GM19239 (cell line): ENCODE results near the gene HDAC7.

Experiments used
- DNase-seq: peaks from one replicate; pipeline ENCODE4 v3.0.0; 2011; ENCODE audit warnings: low spot score; ENCODE audit not compliant: insufficient read length
- FAIRE-seq: peaks from 2 replicates; lab custom pipeline; 2011; peaks lifted over from hg19 to GRCh38; lab: Jason Lieb, UNC

HDAC7 gene

GRCh38 chr12:47783821-47784819, 35.6 kb downstream of the HDAC7 start:
- no peak for DNase-seq
- no peak for FAIRE-seq

DNA sequence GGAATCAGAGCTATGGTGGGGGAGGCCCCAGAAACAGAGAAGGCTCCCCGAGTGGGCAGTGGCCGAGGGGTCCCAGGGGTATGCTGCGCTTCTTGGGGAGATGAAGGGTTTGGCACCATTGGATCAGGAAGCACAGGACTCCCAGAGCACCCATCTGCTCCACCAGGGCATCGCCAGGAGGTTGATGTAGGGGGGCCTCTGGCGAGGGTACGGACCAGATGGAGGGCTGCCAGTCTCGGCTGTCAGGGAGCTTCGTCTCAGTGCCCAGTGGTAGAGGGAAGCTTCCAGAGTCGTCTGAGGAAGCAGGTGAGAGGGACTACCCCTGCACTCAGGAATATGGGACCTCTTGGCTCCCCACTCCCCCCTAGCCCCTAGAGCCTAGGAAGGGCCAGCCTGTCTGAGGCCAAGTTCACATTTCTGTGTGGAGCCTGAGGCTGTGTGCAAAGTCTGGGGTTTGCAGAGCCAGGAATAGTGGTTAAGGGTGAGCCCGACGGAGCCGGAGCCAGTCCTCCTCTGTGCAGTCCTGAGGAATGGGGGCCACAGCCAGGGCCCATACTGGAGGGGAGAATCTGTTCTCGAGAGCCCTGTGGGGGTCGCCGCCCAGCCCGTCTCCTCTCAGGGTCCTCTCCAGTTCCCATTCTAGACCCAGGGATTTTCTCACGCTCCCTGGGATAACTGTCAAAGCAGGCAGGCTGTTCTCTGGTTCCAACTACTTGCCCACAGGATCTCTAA, 36.5 kb downstream of the HDAC7 start:
- DNase-seq: no peak
- no peak for FAIRE-seq

DNA sequence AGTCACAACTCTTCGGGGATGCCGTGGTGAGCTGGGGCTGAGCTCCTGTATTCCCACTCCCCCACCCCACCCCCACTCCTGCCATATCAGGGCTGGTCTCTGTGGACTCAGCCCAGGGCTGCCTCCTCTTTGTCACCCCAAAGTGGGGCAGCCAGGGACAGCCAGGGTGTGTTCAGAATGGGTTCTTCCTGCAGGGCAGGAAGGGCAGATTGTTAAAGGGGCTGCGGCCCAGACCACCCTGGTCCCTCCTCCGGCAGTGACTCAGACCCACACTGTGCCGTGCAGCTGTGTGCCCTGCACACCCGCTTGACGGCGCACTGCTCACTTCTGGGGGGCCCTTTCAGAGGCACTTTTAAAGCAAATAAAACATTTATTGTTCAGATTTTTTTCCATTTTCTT, 37.3 kb downstream of the HDAC7 start:
- no peak for DNase-seq
- FAIRE-seq: no peak

DNA sequence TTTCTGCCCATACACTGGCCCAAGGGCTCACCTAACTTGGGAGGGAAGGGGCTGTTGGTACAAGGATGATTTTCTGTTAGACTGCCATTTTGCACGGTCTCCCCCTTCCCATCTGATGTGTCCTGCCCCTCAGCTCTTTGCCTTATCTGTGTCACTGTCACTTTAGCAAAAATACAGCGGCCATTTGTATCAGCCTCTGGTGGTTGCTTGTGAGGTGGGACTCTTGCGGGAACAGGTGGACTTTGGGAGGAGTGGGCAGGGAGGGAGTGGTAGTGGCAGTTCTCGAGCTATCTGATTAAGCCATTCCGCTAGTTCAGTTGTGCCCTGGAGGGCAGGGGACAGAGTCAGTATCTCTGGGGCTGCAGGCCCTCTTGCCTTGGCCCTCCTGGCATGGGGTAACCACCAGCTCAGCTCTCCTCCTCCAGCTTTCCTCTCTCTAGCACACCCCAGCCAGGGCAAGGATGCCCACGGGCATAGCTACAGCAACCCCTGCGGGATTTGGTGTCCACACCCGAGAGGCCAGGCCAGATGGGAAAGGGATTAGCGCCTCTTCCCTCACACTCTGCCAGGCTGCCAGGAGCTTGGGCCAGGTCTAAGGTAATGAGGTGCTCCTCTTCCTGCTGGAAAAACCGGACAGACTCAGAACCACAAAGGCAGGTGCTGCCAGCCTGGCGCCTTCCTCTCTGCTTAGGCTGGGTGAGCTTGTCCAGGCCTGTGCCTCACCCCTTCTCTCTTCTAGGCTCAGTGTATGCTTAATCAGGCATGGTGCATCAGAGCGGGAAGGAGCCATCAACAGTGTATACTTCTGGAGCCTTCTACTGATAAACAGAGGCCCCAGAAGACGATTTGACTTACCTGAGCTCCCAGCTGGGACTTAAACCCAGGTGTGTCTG, 38.0 kb downstream of the HDAC7 start:
- FAIRE-seq: no peak
- DNase-seq: no peak

DNA sequence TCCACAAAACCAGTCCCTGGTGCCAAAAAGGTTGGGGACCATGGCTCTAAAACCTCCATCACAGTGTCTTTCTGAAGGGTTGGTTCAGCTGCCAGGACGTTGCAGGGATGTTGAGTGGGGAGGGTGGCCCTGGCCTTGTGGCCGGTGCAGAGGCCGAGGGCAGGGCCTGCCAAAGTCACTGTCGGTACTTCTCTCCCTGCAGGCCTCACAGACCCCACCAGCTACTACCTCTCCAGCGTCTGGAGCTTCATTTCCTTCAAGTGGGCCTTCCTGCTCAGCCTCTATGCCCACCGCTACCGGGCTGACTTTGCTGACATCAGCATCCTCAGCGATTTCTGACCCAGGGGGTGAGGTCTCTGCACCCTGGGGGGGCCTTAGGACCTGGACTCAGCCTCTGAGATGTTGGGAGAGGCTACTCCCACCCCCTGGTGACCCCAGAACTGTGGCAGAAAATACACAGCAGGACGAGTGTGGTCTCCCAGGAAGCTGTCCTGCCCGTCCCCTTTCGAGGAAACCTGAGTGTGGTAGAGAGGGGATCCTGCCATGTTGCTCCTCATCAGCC, 39.7 kb downstream of the HDAC7 start:
- DNase-seq (no peak), FAIRE-seq (no peak)

GRCh38 chr12:47779301-47779942, 40.3 kb downstream of the HDAC7 start:
- DNase-seq (peak; percentile 92), FAIRE-seq (peak; percentile 96)

DNA sequence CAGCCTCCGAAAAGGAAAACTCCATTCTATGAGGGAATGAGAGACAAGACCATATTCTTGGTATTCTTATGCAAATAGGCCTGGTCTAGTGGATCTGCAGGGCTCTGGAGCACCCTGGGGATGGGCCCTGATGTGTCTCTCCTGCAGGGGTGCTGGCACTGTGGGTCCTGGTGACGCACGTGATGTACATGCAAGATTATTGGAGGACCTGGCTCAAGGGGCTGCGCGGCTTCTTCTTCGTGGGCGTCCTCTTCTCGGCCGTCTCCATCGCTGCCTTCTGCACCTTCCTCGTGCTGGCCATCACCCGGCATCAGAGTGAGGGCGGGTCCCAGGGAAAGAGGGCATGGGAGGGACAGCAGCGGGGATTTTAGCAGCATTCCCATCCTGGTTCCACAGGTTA, 40.8 kb downstream of the HDAC7 start:
- no peak for DNase-seq
- no peak for FAIRE-seq

GRCh38 chr12:47777741-47778558, 41.8 kb downstream of the HDAC7 start:
- no peak for FAIRE-seq
- no peak for DNase-seq

DNA sequence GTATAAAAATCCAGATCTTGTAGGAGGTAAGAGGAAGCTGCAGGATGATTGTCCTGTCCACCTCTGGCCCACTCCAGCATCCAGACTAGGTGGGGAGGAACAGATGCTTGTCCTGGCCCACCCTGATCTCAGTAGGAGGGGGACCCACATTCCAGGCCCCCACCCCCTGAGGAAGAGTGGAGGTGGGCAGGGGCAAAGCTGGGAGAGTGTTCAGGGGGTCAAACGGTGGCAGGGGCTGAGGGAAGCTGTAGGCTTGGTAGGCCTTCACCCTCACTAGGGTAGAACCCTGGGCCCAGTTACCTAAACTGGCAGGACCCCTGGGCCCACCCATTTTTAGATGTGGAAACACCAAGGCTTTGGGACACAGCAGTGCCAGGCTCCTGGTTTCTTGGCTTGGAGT, 42.6 kb downstream of the HDAC7 start:
- DNase-seq: no peak
- no peak for FAIRE-seq

GRCh38 chr12:47776471-47777143, 43.1 kb downstream of the HDAC7 start:
- FAIRE-seq (no peak), DNase-seq (no peak)

DNA sequence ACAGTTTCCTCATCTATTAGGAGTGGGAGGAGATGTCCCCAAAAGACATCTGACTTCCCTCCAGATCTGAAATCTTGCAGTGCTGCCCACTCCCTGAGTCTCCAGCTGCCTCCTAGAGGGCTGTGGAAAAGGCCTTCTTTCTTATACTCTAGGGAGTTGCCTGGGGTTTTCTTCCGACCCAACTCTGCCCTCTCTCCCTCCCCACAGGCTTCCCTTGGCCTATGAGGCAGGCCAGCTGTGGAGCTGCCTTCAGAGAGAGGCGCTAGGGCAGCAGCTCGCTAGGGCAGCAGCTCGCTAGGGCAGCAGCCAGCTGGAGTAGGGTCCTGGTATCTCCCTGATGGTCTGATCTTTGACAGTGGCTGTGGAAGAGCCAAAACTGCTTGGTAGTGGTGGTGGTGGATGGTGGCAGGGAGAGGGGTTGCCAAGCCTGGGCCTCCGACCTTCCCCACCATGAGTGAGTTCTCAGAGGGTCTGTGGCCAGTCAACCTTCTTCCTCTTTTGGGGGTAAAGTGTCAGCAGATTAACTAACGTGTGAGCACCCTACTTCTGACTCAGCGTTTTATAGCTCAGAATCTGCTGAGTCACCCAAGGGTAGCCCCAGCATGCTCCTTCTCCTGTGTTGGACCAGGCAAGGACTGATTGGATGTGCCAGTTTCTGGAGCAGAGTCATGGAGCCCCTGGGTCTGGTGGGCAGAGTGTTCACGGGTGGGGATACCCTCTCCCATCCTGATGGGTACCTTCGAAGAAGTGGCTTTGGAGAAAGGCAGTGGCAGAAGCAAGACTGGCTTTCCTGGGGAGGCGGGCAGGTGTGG, 44.4 kb downstream of the HDAC7 start:
- FAIRE-seq (no peak), DNase-seq (no peak)

GRCh38 chr12:47774663-47775062, 45.0 kb downstream of the HDAC7 start:
- FAIRE-seq: no peak
- DNase-seq: no peak

GRCh38 chr12:47773858-47774580, 45.7 kb downstream of the HDAC7 start:
- DNase-seq (no peak), FAIRE-seq (no peak)

- DNase-seq (peak; percentile 95), FAIRE-seq (no peak)
Measured at GRCh38 chr12:47773062-47773857, 46.4 kb downstream of the HDAC7 start, which contains the start of gene SLC48A1. Gene SLC48A1, plus strand, starts transcription at chr12:47773238. Its CDS starts 67 bp downstream, at chr12:47773305.

- no peak for FAIRE-seq
Measured at GRCh38 chr12:47772738-47773061, 47.0 kb downstream of the HDAC7 start.

DNA sequence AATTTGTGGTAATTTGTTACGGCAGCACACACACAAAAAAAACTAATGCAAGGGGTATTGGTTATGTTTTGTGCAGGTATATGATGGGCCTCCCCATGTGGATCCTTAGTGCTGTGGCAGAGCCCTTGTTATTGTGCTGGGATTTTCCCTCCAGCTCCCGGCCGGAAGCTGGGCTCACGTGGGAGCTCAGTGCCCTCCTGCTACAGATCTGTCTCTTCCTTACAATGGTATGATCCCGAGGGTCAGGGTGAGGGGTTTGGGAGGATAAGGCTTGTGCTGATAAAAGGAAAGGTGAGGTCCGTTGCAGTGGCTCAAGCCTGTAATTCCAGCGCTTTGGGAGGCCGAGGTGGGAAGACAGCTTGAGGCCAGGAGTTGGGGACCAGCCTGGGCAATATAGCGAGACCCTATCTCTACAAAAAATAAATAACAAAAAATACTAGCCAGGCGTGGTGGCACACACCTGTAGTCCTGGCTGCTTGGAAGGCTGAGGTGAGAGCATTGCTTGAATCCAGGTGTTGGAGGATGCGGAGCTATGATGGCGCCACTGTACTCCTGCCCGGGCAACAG, 47.5 kb downstream of the HDAC7 start:
- DNase-seq: no peak
- FAIRE-seq: no peak

More at GRCh38 chr12:47772738-47773061, 47.0 kb downstream of the HDAC7 start:
- no peak for DNase-seq
